Suppressor macrophage (primary cell): ENCODE measurements around the gene ANGPTL8.

Experiments used
- DNase-seq, 4 experiments: peaks; one replicate each; pipeline ENCODE4 v3.0.0-alpha.2; 2020 to 2022

Gene ANGPTL8

GRCh38 chr19:11204076-11204602 is 35.3 kb upstream of the ANGPTL8 start:
- DNase-seq = no peak

- DNase-seq = no peak
These were observed 34.5 kb upstream of the ANGPTL8 start for GRCh38 chr19:11204943-11205349.

GRCh38 chr19:11205939-11206570 is 33.4 kb upstream of the ANGPTL8 start:
- no peak for DNase-seq

- DNase-seq = peak in 2 of 4 experiments; percentile 17 to 29
These were observed 30.6 kb upstream of the ANGPTL8 start for GRCh38 chr19:11208561-11209471.

- peak in 1 of 4 experiments; percentile 16 for DNase-seq
These were observed 29.4 kb upstream of the ANGPTL8 start for GRCh38 chr19:11209839-11210655.

- no peak for DNase-seq
These were observed 28.8 kb upstream of the ANGPTL8 start for GRCh38 chr19:11210656-11210928.

GRCh38 chr19:11214387-11214786 is 25.0 kb upstream of the ANGPTL8 start:
- DNase-seq = no peak

- no peak for DNase-seq
These were observed 18.3 kb upstream of the ANGPTL8 start for GRCh38 chr19:11221082-11221598.

- DNase-seq = no peak
These were observed 16.2 kb upstream of the ANGPTL8 start for GRCh38 chr19:11223200-11223599.

- DNase-seq = no peak
These were observed 15.0 kb upstream of the ANGPTL8 start for GRCh38 chr19:11224429-11224828.

- DNase-seq = no peak
These were observed 14.2 kb upstream of the ANGPTL8 start for GRCh38 chr19:11225172-11225571.

GRCh38 chr19:11225815-11226214 is 13.6 kb upstream of the ANGPTL8 start:
- DNase-seq = no peak

- DNase-seq = no peak
These were observed 12.7 kb upstream of the ANGPTL8 start for GRCh38 chr19:11226716-11227166.

- no peak for DNase-seq
These were observed 12.1 kb upstream of the ANGPTL8 start for GRCh38 chr19:11227195-11227886.

- no peak for DNase-seq
These were observed 8.6 kb upstream of the ANGPTL8 start for GRCh38 chr19:11230621-11231386.

GRCh38 chr19:11232555-11232954 is 6.9 kb upstream of the ANGPTL8 start:
- DNase-seq = no peak

GRCh38 chr19:11233073-11233472 is 6.3 kb upstream of the ANGPTL8 start:
- no peak for DNase-seq

GRCh38 chr19:11234486-11235075 is 4.8 kb upstream of the ANGPTL8 start:
- no peak for DNase-seq

GRCh38 chr19:11236324-11237301 is 2.8 kb upstream of the ANGPTL8 start:
- no peak for DNase-seq

GRCh38 chr19:11237321-11237720 is 2.1 kb upstream of the ANGPTL8 start:
- DNase-seq = no peak
